Hepatic stellate cell (primary cell): ENCODE data around the gene FAM216B.
A peak's percentile ranks its signal among the peaks of the same experiment; 100 is the strongest.
"Not testable (repeated sequence)": the region's sequence is repeated elsewhere in the genome, so short reads cannot be mapped to it uniquely, and the experiment has no call there.

Source experiments
- DNase-seq: peaks from one replicate; pipeline ENCODE4 v3.0.0; 2011; ENCODE audit warnings: low spot score

FAM216B gene

DNA sequence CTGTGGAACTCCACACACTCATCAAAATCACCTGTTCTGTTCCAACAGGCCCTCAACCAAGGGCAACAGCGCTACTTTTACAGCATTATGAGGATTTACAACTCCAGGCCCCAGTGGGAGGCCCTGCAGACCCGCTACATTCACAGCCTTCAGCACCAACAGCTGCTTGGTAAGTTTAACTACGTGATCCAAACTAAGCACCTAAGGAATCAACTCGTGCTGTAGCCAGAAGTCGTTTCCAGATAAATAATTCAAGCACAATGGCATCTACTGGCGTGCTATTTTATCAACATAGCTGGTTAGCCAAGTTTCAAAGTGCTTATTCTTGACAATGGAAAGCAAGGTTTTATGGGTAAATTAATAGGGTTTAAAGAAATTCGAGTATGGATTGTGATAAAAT, 5.3 kb downstream of the FAM216B start:
- DNase-seq = no peak

DNA sequence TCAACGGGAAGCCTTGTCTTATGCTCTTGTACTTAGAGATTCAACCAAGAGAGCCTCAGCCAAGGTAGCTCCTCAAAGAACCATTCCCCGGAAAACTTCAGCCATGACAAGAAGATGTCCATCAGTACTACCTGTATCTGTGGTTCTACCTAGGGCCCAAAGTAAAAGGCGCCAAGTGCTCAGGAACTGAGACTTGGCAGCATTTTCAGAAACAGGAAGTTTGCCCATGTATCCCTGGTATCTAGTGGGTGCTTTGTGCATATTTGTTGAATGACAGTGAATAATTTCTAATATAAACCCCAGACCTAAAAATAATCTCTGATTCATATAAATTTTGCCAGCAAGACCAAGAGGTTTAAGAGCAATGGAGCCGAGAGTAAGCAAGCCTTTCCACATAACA, 7.2 kb downstream of the FAM216B start:
- no peak for DNase-seq

DNA sequence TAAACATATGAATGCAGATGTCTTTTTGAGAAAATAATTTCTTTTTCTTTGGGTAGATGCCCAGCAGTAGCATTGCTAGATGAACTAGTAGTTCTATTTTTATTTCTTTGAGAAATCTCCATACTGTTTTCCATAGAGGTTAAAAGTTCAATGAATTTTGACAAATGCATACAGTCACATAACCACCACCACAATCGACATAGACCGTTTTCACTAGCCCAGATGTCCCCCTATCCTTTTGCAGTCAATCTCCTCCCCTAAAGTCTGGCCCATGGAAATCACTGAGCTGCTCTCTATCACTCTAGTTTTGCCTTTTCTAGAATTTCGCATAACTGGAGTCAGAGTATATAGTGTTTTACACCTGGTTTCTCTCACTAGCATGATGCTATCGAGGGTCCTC, 10.8 kb downstream of the FAM216B start:
- no peak for DNase-seq

DNA sequence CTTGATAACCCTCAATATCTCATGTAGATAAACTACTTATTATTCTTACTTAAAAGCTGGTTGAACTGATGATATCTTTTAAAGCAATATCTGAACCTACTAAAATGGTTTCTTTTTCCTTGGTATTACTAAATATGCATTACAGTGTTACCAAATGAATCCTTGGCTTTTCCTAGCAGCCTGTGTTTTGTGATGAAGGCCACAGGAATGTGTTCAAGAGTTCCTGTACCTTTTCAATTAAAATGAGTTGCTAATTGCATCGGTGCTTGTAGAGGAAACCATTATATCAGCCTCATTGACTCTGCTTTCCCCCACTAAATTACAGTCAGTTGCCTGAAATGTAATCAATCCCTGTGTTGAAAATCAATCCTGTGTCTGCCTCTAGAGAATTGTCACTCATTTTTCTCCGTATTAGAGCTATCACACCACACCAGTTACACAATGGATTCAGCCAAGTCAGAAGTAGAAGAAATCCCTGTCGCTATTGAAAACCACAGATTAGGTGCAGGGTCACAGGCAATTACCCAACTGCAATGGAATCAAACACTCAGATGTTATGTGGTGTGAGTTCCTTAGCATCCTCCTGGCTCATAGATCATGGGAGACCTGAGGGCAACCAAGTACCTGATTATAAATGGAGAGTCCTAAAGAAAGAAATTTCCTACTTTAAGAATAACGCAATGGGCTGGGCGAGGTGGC, 13.3 kb downstream of the FAM216B start:
- DNase-seq = no peak

DNA sequence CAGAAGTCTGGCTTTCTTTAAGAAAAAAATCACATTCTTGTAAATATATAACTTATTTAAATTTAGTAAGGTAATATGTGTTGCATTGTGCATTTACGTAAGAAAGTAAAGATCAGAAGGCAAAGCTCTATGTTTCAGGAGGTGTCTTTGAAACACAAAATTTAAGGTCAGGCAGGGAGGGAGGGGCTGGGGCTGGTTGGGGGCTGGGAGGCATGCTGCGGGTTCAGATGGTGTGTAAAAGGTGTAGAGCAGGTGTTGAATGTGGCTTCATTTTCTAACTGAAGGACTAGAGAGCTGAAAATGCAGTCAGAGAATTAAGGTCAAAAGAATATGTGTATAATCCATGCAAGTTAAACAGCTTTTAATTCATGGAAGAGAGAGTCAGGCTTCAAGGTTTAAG, 14.3 kb downstream of the FAM216B start:
- DNase-seq = no peak

DNA sequence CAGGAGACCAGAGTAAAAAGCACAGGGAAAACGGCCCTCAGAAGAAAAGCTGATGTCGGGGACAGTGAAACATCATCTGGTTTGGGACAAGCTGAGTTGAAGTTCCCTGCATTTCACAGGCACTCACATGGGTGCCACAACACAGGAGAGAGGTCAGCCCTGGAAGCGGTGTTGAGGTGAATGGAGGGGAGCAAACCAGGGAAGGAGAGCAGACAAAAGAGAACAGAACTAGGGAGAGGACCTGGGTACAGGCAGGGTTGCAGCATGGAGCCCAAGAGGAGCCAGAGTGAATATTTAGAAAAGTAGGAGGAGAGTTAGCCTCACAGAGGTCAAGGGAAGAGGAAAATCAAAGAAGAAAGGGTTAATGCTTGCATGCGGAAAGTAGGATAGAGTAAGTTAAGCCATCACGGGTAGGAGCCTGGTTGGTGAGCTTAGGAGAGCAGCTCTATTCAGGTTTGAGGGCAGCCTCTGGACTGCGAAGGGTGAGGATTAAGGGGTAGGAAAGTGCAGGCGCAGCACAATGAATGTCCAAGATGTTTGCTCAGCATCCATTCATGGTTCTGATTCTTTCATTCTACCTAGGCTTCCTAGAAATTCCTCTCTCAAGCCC, 15.5 kb downstream of the FAM216B start:
- DNase-seq = no peak

DNA sequence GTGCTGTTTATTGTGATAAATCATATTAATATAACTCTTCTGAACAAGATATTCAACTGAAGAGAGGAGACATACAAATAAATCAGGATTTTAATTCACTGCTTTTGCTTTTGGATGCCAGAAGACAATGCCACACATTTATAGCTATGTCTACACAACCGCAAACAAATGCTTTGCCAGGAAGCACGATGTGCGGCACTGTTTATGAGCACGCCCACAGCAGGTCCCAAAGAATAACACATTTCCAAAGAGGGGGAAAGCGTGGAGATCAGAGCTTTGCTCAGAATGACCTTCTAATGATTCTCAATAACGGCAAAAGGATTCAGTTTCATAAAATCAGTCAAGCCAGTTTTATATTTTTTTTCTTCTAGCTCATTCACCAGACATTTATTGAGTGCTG, 16.7 kb downstream of the FAM216B start:
- DNase-seq = no peak

DNA sequence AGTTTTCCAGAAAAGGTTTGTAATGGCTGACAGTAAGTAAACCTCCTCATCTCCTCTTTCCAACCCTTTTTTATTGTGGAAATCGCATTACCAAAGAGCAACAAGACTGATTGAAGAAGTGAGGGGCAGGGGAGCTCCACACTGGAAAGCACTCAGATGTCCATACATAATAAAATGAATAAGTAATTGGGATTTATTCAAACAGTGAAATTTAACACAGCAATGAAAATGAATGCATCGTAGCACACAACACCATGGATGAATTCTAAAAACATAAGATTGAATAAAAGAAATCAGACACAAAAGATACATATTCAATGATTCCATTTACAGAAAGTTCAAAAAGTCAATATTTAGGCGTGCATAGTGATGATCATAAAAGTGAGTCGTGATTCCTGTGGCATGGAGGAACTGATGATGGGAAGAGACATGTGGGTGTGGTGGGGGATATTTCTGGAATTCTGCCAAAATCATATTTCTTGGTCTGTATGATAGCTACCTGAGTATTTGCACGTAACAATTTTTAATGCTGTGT, 18.8 kb downstream of the FAM216B start:
- DNase-seq = no peak

DNA sequence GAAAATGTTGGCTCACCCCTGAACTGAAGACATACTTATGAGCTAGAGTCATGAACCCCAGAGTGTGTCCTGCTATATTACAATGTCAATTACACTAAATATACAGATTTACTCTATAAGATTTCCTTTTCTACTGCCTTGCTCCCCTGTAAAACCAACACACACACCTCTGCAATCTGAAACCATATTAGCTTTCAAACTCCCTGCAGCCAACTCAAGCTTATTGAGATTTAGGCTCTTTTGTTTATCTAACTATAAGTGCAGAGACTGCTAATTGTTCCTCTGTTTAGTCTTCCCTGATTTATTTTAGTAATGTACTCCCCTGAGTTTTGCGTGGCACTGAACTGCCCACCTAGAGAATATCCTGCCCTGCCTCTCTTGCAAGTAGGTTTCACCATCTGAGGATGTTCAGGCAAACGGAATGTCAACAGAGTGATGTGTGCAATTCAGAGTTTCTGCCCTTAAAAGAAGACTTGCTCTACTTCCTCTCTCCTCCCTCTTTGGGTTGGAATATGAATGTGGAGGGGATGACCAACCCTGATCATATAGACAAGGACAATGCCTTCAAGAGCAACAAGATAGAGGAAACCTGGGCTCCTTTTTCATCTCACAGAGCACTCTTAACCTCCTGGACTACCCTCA, 22.3 kb downstream of the FAM216B start:
- DNase-seq = no peak

DNA sequence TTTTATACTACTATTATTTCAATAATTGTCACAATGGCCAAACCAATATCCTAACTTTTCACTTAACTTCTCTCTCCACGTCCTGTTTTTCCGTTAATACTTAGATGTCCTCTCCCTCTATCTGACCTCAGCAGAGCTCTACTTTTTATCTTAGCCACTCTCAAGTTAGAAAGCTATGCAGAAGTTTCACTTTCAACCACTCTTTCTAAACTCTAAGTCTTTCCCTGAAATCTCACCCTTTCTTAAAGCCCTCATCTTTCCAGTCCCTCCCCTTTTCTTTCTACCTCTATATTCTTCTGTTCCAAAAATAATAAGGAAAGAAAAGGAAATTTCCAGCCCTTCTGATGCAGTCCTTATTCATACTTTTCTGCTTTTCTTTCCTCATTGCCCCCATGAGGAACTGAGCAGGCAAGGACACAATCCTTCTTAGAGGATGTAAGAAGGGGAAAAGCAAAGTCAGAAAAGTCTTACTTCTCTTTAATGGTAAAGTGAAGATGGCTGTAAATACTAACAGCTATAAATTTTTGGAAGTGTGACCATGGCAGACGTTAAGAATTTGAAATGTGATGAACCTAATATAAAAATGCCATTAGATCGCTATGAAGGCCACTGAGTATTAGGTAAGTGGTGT, 23.0 kb downstream of the FAM216B start:
- DNase-seq = no peak

DNA sequence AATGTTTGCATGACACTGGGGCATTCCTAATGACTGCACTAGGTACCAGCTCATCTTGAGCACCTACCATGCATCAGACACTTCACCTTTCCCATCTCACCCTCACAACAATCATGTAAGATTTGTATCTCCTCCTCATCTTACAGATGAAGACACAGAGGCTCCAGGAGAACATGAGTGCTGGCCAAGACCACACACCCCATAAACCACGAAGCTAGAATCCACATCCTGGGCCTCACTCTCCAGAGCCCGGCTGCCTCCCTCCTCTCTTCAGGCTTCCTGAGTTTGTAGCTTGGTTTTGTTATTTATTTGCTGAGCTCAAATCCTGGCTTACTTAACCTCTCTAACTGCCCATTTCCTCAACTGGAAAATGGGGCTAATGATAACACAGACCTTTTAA, 25.9 kb downstream of the FAM216B start:
- no peak for DNase-seq

DNA sequence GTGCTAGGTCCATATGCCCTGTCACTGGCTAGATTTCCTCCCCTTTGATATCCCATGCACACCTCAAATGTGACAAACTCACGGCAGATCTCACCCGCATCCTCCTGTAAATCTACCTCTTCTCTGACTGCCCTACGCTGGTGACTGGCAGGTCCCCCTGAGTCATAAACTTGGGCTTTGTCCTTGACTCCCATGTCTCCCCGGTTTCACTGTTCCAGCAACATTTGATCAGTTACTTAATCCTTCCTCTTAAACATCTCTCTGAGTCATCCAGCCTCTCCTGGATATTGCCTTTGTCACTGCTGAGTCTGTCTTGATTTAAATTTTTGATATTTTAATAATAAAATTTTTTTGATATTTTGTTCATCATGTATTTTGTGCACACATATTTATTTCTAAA, 26.5 kb downstream of the FAM216B start:
- DNase-seq = no peak

DNA sequence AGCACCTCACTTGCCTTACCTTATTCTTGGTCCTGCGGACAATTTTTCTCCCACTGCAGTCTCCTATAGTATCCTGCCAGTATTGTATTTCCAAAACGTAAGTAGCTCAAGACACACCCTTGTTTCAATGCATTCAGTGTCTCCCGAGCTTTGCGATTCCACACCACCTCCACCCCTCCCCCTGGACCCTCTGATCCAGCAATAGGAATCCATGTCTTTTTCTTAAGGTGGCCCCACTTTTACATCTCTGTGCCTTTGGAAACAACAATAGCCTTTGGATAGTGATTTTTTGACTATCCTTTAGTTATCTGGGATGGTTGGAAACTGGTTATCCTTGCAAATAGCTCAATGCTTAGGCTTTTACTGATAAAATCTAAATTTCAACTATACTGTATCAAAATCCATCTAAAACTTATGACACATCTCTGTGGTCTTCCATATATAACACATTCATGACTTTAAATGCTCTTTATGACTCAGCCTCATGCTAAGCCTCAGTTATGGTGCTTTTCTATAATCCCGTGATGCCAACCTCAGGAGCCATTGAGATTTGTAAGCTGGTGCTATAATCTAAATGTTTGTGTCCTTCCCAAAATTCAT, 27.1 kb downstream of the FAM216B start:
- DNase-seq = no peak

DNA sequence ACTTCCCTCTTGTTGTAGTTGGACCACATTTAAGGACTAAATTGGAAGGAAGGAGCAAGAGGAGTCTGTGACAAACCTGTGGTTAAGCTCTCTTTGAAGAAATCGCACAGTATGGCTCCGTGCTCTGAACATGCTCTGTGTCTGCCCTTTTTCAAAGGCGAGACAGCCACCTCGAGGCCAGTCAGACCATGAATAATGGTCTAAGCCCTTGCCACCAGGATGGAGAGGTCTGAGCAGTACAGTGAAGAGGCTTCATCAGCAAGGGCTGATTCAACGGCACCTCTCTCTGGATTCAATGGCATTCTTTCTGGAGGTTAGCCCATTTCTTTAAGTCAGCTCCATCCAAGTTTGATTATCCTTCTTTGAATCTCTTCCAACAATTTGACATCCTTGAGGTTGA, 30.9 kb downstream of the FAM216B start:
- DNase-seq = no peak

DNA sequence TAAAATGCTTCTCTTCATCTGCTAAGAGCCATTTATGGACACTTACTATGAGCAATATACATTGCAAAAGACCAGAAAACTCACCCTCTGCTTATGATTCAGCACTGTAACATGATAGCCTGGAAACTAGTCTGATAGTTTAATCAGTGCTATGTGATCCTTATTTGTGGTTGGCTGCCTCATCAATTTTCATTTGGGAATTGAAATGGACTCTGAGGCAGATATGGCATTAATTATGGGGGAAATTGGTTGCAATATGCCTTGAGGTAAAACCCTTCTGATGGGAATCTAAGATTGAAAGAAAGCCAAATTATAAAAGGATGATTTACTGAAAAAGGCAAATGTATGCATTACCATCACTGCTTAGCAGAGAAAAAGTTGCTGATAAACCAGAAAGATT, 33.5 kb downstream of the FAM216B start:
- no peak for DNase-seq

DNA sequence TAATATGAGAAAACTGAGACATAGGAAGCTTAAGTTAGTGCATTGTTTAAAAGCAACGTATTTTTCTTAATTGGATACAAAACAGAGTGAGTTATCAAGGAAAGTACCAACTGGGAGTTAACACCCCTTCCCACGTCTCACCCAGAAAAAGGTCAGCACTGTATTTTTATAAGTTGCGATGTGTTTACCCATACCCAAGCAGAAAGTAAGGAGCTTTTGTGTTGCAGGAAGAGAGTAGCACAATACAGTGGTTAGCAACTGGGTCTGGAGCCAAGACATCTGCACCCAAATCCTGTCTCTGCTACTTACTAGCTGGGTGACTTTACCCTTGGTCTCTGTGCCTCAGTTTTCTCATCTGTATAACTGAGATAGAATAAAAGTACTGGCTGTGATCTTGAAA, 34.3 kb downstream of the FAM216B start:
- no peak for DNase-seq

DNA sequence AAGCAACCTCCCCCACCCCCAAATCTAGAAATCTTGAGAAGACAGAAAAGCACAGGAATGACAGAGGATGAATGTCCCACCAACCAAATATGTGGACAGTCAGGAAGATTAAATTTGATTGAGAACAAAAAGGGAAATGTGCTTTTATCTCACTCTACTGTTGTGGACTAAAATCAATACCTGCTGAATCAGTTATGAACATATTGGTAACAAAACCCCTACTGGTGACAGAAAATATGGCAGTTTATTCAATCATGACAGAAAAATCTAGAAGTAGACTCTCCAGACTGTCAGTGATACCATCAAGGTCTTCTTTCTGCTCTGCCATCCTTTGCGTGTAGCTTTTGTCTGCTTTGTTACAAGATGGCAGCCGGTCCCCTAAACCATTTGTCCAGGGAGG, 35.2 kb downstream of the FAM216B start:
- no peak for DNase-seq

DNA sequence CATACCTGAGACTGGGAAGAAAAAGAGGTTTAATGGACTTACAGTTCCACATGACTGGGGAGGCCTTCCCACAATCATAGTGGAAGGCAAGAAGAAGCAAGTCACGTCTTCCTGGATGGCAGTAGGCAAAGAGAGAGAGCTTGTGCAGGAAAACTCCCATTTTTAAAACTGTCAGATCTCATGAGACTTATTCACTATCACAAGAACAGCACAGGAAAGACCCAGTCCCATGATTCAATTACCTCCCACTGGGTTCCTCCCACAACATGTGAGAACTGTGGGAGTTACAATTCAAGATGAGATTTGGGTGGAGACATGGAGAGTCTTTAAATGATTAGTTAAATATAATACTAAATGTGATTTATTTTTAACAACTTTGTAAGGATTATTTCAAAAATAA, 38.3 kb downstream of the FAM216B start:
- DNase-seq = not testable (repeated sequence)

DNA sequence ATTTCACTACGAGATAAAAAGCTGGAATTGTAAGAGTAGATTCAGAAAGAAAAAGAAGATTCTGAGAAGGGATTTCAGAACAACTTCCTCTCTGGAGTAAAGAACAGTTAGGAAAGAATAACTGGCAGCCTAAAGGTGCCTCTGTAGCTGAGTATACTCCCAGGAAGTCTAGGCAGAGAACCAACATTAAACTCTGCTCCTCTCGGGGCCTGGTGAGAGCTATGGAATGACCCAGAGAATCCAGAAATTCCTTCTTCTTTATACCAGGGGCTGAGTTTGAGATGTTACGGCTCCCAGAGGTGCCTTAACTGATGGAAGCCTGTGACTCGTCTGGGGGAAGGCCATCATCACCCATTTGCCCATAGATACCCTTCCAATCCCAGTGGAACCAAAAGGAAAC, 39.1 kb downstream of the FAM216B start:
- no peak for DNase-seq

DNA sequence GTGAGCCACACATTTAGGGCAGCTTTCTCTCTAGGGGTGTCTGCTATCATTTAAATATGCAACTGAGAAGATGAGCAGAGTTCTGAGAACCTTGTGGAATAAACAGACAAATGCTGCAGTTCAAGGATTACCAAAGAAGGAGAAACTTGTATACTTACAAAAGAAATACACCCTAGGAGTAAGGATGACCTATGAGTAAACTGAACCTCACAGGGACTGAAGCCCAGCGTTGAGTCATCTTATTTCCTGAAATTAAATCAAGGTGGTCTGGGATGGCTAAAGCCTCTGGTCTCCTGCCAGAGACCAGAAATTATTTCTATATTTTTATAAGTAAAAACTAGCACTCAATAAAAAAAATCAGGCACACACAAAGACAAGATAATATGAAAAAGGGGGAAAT, 40.1 kb downstream of the FAM216B start:
- no peak for DNase-seq

DNA sequence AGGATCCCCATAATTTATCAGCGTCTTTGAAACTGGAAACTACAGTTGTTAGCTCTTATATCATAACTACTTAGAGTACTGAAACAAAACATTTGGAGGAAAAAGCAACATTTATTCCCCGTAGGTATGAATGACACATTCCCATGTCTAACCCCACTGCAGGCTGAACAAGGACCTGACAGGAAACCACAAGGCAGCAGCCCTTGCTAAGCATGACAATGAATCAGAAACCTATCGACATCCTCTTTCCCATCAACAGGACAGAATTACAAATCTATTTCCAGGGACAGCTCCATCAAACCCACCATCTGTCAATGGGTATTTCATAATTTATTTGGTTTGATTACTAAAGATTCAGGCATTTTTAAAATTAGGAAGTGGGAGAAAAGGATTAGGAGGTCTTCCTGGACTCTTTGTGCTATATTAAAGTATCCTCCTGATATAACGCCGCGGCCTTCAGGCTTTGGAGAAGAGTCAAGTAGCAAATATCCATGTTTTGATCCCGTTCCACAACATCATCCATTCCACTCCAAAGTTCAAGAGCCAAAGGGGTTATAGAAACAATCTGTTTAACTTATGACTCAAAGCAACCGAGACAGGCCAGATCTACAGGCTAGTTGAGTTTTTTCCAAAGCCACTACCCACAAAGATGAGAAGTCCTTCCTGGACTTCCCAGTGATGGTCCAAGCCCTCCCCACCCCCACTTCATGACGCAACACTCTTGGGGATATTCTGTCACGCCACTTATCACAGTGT, 51.1 kb downstream of the FAM216B start:
- peak; percentile 16 for DNase-seq

DNA sequence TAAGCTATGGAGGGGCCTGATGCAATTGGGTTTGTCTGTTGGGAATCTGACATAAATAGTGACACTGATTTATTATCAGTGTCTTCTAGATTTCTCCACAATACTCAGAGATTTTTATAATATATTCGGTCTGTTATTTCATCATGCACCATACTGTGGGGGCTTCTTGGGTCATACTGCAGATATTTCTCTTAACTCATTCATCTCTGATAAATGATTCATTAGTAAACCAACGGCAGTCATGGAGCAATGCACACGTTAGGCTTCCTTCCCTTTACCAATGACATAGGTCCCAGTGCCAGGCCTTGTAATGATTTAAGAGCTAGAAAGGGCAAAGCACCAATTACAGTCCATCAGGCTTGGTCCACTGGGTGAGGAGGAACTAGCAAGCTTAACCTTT, 53.6 kb downstream of the FAM216B start:
- no peak for DNase-seq
